Spleen (tissue), 11 donors: ENCODE results near the gene KCNC2. TPM values are rescaled to one million over a fixed set of nuclear protein-coding genes. Genes with fewer than 3 reads are reported as not detected.

Source experiments
- DNase-seq: peaks from one replicate; pipeline ENCODE4 v3.0.0-alpha.2; 2020
- H3K27ac ChIP-seq, 8 donors: fragments of 200-600 bp; sonication (generic) in 7 of 8; 1 replicate in 4 of 8; 2 replicates in 4 of 8; pipeline versions ENCODE4 v1.5.0 to v1.8.0; 2016 to 2021; ENCODE audit warnings: inconsistent platforms in 4 of 8, mild to moderate bottlenecking in 4 of 8, moderate library complexity in 1 of 8
- H3K27me3 ChIP-seq, 7 donors: fragments of 200-600 bp; sonication (generic) in 6 of 7; replicated peaks in 1 of 7; 1 replicate in 4 of 7; 2 replicates in 3 of 7; pipeline versions ENCODE4 v1.5.0 to v1.8.0; 2016 to 2021; ENCODE audit warnings: inconsistent platforms in 3 of 7, mild to moderate bottlenecking in 1 of 7
- H3K36me3 ChIP-seq, 6 donors: fragments of 200-600 bp; sonication (generic) in 5 of 6; 1 replicate in 4 of 6; 2 replicates in 2 of 6; pipeline versions ENCODE4 v1.5.0 to v1.8.0; 2016 to 2021; ENCODE audit warnings: inconsistent platforms in 2 of 6
- H3K4me1 ChIP-seq, 6 donors: fragments of 200-600 bp; sonication (generic) in 5 of 6; 1 replicate in 3 of 6; 2 replicates in 3 of 6; pipeline versions ENCODE4 v1.5.0 to v1.8.0; 2016 to 2021; ENCODE audit warnings: inconsistent platforms in 3 of 6
- H3K4me3 ChIP-seq, 8 donors: fragments of 200-600 bp; sonication (generic) in 7 of 8; 1 replicate in 4 of 8; 2 replicates in 4 of 8; pipeline versions ENCODE4 v1.5.0 to v1.8.0; 2016 to 2021; ENCODE audit warnings: inconsistent platforms in 4 of 8, mild to moderate bottlenecking in 4 of 8, moderate library complexity in 2 of 8
- H3K9me3 ChIP-seq, 8 donors: fragments of 200-600 bp; sonication (generic) in 7 of 8; 1 replicate in 4 of 8; 2 replicates in 4 of 8; pipeline versions ENCODE4 v1.5.0 to v1.8.0; 2016 to 2021; ENCODE audit warnings: inconsistent platforms in 4 of 8
- CTCF ChIP-seq, 11 experiments: fragments of 200-600 bp in 7 of 11; fragments of 450-650 bp in 4 of 11; sonication (generic) in 4 of 11; IDR thresholded peaks in 8 of 11; conservative IDR thresholded peaks in 3 of 11; 1 replicate in 7 of 11; 2 replicates in 4 of 11; pipeline versions ENCODE4 v1.4.0 to v1.8.0; 2016 to 2021; ENCODE audit warnings: antibody characterized with exemption in 11 of 11, inconsistent platforms in 4 of 11, mild to moderate bottlenecking in 1 of 11
- POLR2A ChIP-seq, 3 donors: fragments of 450-650 bp; IDR thresholded peaks; one replicate each; pipeline ENCODE4 v1.5.1; 2017; ENCODE audit warnings: antibody characterized with exemption in 3 of 3, mild to moderate bottlenecking in 1 of 3
- POLR2AphosphoS5 ChIP-seq, 3 donors: sonication (generic); formaldehyde crosslinking; IDR thresholded peaks; one replicate each; pipeline ENCODE4 v1.5.1; 2017; ENCODE audit warnings: antibody characterized with exemption in 3 of 3
- WGBS, 5 donors: extraction: QIAGEN DNeasy Blood & Tissue Kit in 3 of 5; methylation state at CpG; one replicate each; pipeline versions ENCODE4 v1.1.5 to v1.1.7; 2013 to 2018; 5-methylcytosine and 5-hydroxymethylcytosine counted together
- intact Hi-C: fragments of 100-400 bp; cut with DNase I; formaldehyde crosslinking; loops from one replicate; pipeline ENCODE4 v1.15.0; 2023; ENCODE audit warnings: low total_unique reads
- polyA plus RNA-seq, 3 donors: library from polyadenylated mRNA; stranded (reverse); fragments of 200-250 nt; gene quantifications; one replicate each; pipeline ENCODE4 v1.2.1, GENCODE V29; 2013
- total RNA-seq, 7 donors: library from RNA; depleted of rRNA in 3 of 7; stranded (reverse); fragments of >200 nt in 3 of 7; fragmentation: NEBNext Ultra II Directional in 4 of 7; extraction: Animal tissue kit (Norgen Biotek cat#: 25700) in 4 of 7; gene quantifications; one replicate each; pipeline versions ENCODE4 v1.1.0 to v1.2.1, GENCODE V29; 2016 to 2021
- donor health status: healthy with polysubstance abuse.
- donor health status: DM: no; HTN: no; CAD: no; lungs with moderate emphysema.
- donor health status: DM: no; HTN: no; CAD: no.
- donor health status: Bipolar disorder and iron deficiency.
- donor health status: healthy.
- donor health status: DM: no; HTN: no; CAD: no.
- donor health status: DM: yes; HTN: yes; CAD: no.

KCNC2 gene
- total and polyA plus RNA-seq, 10 donors, result not detected

- no peak for TF ChIP-seq POLR2A (IDR thresholded peaks at IDR 0.05)
- no peak for TF ChIP-seq POLR2AphosphoS5 (IDR thresholded peaks at IDR 0.05)
- H3K36me3 ChIP-seq, result no peaks in the 10 kb centered on the region
- no peaks in the 10 kb centered on the region for H3K4me1 ChIP-seq
- no peak overlapping the region for H3K4me3 ChIP-seq
- H3K27ac ChIP-seq, result no peak overlapping the region
- no peaks in the 10 kb centered on the region for H3K27me3 ChIP-seq
- H3K9me3 ChIP-seq, result no peaks in the 10 kb centered on the region
- intact Hi-C loops, result no loop called here
- no peak for DNase-seq
Measured at GRCh38 chr12:75184516-75184915, 25.1 kb downstream of the KCNC2 start.

DNA sequence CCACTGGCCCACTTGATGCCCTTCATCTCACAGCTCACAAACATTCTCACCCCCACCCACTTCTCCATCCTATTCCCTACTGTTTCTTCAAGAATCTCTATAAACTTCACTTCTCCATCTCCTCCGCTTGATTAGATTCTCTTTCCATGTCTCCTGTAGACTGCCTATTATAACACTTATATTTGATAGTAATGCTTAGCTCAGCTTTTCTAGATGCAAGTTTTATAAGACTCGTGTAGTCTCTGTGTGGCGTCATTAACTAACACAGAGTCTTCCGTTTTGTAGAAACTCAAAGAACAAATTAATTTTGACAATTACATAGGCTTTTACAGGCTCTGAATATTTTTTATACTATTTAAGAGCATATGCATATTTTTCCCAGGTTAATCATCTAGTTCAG, 25.7 kb downstream of the KCNC2 start:
- Histone ChIP-seq H3K27ac (no peak overlapping the region), H3K27me3 (no peaks in the 10 kb centered on the region), H3K4me3 (no peak overlapping the region), H3K9me3 (no peaks in the 10 kb centered on the region), H3K36me3 (no peaks in the 10 kb centered on the region), H3K4me1 (no peaks in the 10 kb centered on the region)
- intact Hi-C loops, result no loop called here
- no peak for DNase-seq
- no peak for TF ChIP-seq POLR2A (IDR thresholded peaks at IDR 0.05)
- TF ChIP-seq CTCF (IDR thresholded peaks at IDR 0.05 in 8 of 11, conservative IDR thresholded peaks at IDR 0.05 in 3 of 11), result no peak
- no peak for TF ChIP-seq POLR2AphosphoS5 (IDR thresholded peaks at IDR 0.05)
- WGBS, 5 donors, result 81 to 96% (median 93%) methylated on average over 4 of the region's 4 CpGs

GRCh38 chr12:75177997-75178396, 31.6 kb downstream of the KCNC2 start:
- Histone ChIP-seq H3K27ac (no peak overlapping the region), H3K4me3 (no peak overlapping the region), H3K27me3 (no peaks in the 10 kb centered on the region), H3K4me1 (no peaks in the 10 kb centered on the region), H3K36me3 (no peaks in the 10 kb centered on the region), H3K9me3 (no peaks in the 10 kb centered on the region)
- no peak for DNase-seq
- intact Hi-C loops, result no loop called here
- TF ChIP-seq CTCF (IDR thresholded peaks at IDR 0.05 in 8 of 11, conservative IDR thresholded peaks at IDR 0.05 in 3 of 11) (no peak), POLR2A (IDR thresholded peaks at IDR 0.05) (no peak), POLR2AphosphoS5 (IDR thresholded peaks at IDR 0.05) (no peak)

DNA sequence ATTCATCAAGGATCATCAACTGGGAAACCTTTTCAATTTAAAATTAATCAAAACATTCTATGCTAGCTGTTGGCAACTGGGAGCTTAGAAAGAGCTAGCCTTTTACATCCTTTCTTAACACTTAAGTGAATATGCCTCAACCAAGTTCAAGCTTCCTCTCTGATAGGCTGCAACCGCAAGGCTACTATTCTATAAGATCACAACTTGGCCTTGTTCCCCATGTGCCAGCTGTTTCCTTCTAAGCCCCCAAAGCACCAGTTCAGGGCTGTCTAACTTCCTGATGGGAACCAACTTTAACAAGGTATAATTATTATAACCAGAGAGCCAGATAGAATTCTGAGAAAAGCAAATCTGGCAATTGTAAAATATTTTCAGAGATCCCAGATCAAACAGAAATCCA, 37.0 kb downstream of the KCNC2 start:
- intact Hi-C loops, result no loop called here
- H3K36me3 ChIP-seq, result no peaks in the 10 kb centered on the region
- H3K4me3 ChIP-seq, result no peak overlapping the region
- H3K9me3 ChIP-seq, result no peaks in the 10 kb centered on the region
- no peaks in the 10 kb centered on the region for H3K4me1 ChIP-seq
- H3K27ac ChIP-seq, result no peak overlapping the region
- H3K27me3 ChIP-seq, result no peaks in the 10 kb centered on the region
- no peak for DNase-seq
- TF ChIP-seq POLR2A (IDR thresholded peaks at IDR 0.05), result no peak
- TF ChIP-seq CTCF (IDR thresholded peaks at IDR 0.05 in 8 of 11, conservative IDR thresholded peaks at IDR 0.05 in 3 of 11), result no peak
- no peak for TF ChIP-seq POLR2AphosphoS5 (IDR thresholded peaks at IDR 0.05)
- 16 to 44% (median 24%) methylated on average over 1 of the region's 1 CpG for WGBS, 5 donors

DNA sequence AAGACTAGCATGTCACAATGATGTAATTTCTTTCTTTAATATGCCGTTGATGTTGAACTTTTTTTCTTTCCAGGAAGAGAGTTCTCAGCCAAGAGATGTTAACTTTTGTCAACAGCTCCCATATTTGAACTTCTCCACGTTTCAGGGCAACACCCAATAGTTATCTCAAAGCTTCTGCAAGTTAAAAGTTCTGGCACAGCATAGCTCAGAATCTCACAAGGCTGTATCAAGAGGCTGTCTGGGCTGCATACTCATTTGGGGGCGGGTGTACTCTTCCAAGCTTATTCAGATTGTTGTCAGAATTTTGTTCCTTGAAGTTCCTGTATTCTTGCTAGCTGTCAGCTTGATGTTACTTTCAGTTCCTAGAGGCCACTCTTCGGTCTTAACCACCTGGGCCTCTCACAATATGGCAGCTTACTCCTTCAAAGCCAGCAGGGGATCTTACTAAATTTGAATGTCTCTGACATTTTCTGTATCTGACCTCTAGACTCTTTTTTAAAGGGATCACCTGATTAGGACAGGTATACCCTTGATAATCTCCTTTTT, 38.9 kb downstream of the KCNC2 start:
- 37 to 58% (median 46%) methylated on average over 4 of the region's 4 CpGs for WGBS, 5 donors

More for the DNA sequence above, 38.9 kb downstream of the KCNC2 start:
- TF ChIP-seq POLR2A (IDR thresholded peaks at IDR 0.05), result no peak
- no peak for TF ChIP-seq CTCF (IDR thresholded peaks at IDR 0.05 in 8 of 11, conservative IDR thresholded peaks at IDR 0.05 in 3 of 11)
- H3K9me3 ChIP-seq, result no peaks in the 10 kb centered on the region
- no peaks in the 10 kb centered on the region for H3K27me3 ChIP-seq
- no peaks in the 10 kb centered on the region for H3K4me1 ChIP-seq
- intact Hi-C loops, result no loop called here
- H3K36me3 ChIP-seq, result no peaks in the 10 kb centered on the region
- DNase-seq, result no peak
- H3K4me3 ChIP-seq, result no peak overlapping the region
- H3K27ac ChIP-seq, result no peak overlapping the region
